NB4 (cell line): ENCODE results near the gene SEZ6L.

Source experiments
- CTCF ChIP-seq: IDR thresholded peaks from one replicate; pipeline ENCODE4 v1.5.1; 2012; ENCODE audit warnings: low read depth, low read length
- MYC ChIP-seq: IDR thresholded peaks from 2 replicates; pipeline ENCODE4 v1.6.1; 2011; ENCODE audit warnings: low read depth, low read length
- POLR2A ChIP-seq: IDR thresholded peaks from 2 replicates; pipeline ENCODE4 v1.6.1; 2011; ENCODE audit warnings: mild to moderate bottlenecking; ENCODE audit not compliant: insufficient read length; ENCODE audit errors: extremely low read depth

- TF ChIP-seq CTCF (no peak), POLR2A (no peak), MYC (no peak)
These were observed 144.9 kb downstream of the SEZ6L start for GRCh38 chr22:26314171-26314570.
